AG09319 (cell line): ENCODE data around the gene FUT9.

ENCODE experiments used
- DNase-seq: peaks from one replicate; pipeline ENCODE4 v3.0.0-alpha.2; 2010; ENCODE audit warnings: low read depth; ENCODE audit errors: extremely low read depth
- TF ChIP-seq, protein P1 (sequence below): IDR thresholded peaks from 2 replicates; pipeline ENCODE4 v1.5.1; 2011; ENCODE audit warnings: low read depth, mild to moderate bottlenecking, inconsistent platforms, low read length, moderate library complexity

Gene FUT9

DNA sequence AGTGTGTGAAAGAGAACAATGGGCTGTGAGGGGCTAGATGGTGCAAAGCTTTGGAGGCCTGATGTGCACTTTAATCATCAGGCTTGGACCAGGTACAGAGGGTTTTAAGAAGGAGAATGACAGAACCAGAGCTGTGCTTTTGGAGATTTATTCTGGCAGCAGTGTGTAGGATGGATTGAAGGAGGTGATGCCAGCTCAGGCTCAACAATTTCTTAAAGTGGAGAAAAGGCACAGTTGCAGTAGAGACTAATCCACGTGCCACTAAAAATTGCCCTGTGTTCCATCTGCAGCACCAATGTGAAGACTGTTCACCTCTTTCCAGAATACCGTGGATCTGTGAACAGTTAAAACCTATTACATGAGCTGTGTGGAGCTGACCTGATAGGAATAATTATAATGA lies 134.7 kb downstream of the FUT9 start:
- TF ChIP-seq, protein P1, sequence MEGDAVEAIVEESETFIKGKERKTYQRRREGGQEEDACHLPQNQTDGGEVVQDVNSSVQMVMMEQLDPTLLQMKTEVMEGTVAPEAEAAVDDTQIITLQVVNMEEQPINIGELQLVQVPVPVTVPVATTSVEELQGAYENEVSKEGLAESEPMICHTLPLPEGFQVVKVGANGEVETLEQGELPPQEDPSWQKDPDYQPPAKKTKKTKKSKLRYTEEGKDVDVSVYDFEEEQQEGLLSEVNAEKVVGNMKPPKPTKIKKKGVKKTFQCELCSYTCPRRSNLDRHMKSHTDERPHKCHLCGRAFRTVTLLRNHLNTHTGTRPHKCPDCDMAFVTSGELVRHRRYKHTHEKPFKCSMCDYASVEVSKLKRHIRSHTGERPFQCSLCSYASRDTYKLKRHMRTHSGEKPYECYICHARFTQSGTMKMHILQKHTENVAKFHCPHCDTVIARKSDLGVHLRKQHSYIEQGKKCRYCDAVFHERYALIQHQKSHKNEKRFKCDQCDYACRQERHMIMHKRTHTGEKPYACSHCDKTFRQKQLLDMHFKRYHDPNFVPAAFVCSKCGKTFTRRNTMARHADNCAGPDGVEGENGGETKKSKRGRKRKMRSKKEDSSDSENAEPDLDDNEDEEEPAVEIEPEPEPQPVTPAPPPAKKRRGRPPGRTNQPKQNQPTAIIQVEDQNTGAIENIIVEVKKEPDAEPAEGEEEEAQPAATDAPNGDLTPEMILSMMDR, result no peak
- DNase-seq, result no peak

DNA sequence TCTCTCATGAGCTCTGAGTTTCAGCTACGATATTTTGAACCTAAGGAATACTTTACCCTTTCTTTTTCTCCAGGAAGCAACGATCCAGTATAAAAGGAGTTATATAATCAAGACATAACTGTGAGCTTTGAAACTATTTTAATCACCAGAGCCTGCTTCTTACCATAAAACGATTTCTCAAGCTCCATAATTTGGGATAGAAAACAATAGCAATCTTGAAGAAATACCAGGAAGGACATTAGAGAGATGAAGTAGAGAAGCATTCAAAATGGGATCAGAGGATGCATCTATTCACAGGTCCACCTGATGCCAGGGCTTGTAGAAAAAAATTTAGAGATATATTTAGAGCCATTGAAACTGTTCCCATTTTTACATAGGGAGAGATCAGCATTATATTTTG lies 135.9 kb downstream of the FUT9 start:
- TF ChIP-seq, protein P1, result no peak
- no peak for DNase-seq

DNA sequence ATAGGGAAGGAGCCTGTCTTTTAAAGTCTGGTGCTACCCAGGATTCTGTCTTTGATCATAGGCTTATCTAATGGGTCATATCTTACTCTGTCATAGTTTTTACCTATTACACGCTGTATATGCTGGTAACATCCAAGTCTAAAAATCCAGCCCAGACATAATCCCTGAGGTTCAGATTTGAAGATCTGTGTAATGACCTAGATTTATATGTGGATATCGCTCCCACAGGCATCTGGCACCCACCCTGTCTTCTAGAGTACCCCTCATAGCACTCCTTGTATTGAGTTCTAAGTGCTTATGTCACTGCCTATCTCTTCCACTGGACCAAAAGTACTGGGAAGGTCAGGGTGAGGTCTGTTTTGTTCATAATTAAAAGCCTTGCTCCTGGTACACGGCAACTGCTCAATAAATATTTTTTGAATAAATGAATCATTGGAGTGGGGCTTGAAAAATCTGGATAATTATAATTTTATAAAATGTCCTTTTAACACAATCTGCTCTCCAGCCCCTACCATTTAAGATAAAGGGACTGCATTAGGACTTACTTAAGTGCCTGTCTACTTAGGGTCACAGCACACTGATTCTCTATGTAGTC lies 136.4 kb downstream of the FUT9 start:
- TF ChIP-seq, protein P1, result no peak
- DNase-seq, result no peak

DNA sequence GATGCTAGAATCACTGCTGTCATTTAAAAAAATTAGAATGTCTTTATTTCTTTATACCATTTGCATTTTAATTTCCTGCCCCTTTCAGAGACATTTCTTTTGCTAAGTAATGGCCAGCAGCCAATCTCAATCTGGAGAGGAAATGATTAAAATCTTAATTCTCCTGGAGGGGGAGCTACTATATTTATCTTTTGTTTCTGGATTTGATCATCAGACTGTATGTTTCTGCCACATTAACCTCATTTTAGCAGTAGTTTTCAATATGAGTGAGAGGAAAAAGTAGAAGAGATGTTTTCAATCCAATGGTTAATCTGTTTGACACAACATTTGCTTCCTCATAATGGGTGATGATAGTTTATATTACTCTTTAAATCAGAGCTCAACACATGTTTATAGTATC lies 138.0 kb downstream of the FUT9 start:
- no peak for DNase-seq
- TF ChIP-seq, protein P1, result no peak

DNA sequence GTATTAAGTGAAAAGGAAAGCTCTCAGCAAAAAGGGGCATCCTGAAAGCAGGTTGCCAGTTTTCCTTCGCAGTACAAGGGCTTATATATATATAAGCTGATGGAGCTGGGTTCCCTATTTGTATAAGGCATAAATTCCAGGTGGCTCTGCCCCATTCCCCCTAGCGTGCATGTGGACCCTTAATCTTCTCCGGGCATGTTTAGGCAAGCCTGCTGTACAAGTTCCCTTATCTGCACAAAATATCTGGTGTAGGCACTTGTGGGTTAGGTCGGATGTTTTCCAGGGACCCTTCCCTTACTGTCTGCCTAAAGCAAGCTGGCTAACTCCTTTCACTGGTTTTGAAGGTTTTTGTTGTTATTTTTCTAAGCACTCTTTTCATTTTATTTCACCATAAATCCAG lies 140.7 kb downstream of the FUT9 start:
- DNase-seq, result no peak
- TF ChIP-seq, protein P1, result no peak

DNA sequence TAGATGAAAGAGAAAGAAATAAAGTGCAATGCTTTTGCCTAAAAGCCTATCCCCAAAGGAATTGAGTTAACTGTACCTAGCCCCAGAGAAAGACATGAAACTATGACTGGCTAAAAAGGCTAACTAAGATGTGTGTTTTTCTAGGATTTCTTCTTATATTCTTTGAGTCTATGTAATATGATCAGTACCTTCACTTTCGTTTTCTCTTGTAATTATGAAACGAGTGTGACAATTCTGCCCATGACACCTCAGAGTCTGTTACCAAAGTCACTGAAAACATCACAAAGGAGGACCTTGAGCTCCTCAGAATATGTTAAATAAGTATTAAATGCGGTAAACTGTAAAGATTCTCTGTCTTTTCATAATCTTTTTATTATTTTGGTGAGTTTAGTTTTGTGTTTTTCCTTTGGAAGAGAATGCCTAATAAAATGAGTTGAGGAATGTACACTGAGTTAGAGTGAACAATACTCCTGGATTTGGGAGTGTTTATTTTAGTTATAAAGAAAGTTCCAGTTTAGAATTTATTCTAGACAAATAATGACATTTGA lies 141.3 kb downstream of the FUT9 start:
- TF ChIP-seq, protein P1, result no peak
- no peak for DNase-seq

DNA sequence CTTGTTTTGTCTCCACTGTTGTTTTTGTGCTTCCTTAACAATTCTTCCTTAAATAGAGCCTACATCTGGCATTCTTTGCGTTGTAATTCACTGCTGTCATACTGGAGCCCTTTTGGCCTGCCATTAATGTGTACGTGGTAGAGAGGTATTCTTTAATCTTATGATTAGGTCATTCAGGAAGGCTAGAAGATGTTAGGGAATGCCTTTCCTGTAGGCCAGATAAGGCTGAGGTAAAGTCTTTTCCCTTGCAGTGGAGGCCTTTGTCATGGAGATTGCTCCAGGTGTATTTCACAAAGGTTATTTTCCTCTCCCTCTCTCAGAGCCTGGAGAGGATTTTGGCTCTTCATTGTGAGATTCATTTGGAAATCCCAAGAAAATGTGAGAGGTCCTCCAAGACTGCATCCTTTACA lies 146.9 kb downstream of the FUT9 start:
- DNase-seq, result no peak
- TF ChIP-seq, protein P1, result no peak
